Osteoblast (primary cell): ENCODE measurements around the gene DSCAML1. TPM values are rescaled to one million over a fixed set of nuclear protein-coding genes. Genes with fewer than 3 reads are reported as not detected.

Experiments used
- DNase-seq: peaks from one replicate; pipeline ENCODE4 v3.0.0; 2011; ENCODE audit warnings: low spot score, mixed read lengths; ENCODE audit not compliant: insufficient read length; ENCODE audit errors: missing footprints
- H2AFZ ChIP-seq: 2 replicates; pipeline ENCODE4 v1.6.0; 2011; ENCODE audit warnings: mild to moderate bottlenecking, low read length
- H3K27ac ChIP-seq: 2 replicates; pipeline ENCODE4 v1.5.1; 2011; ENCODE audit warnings: mild to moderate bottlenecking, low read depth, low read length, moderate library complexity
- H3K27me3 ChIP-seq: 2 replicates; pipeline ENCODE4 v1.6.0; 2012; ENCODE audit warnings: mild to moderate bottlenecking, control low read depth, inconsistent platforms, low read length, moderate library complexity; ENCODE audit not compliant: insufficient read depth
- H3K36me3 ChIP-seq: 2 replicates; pipeline ENCODE4 v1.5.1; 2011; ENCODE audit warnings: mild to moderate bottlenecking, low read length, control low read depth, moderate library complexity; ENCODE audit not compliant: insufficient read depth
- H3K4me1 ChIP-seq: 2 replicates; pipeline ENCODE4 v1.5.1; 2011; ENCODE audit warnings: mild to moderate bottlenecking, low read length, control low read depth, moderate library complexity; ENCODE audit not compliant: insufficient read depth
- H3K4me2 ChIP-seq: 2 replicates; pipeline ENCODE4 v1.6.0; 2011; ENCODE audit warnings: mild to moderate bottlenecking, low read length; ENCODE audit not compliant: insufficient read depth
- H3K4me3 ChIP-seq: fragments of 200-600 bp; sonication (generic); 3 replicates; pipeline ENCODE4 v1.5.1; 2012; ENCODE audit warnings: mild to moderate bottlenecking, low read length, inconsistent platforms; ENCODE audit not compliant: insufficient read depth
- H3K79me2 ChIP-seq: 2 replicates; pipeline ENCODE4 v1.6.0; 2012; ENCODE audit warnings: mild to moderate bottlenecking, low read length, control low read depth, inconsistent platforms; ENCODE audit not compliant: insufficient read depth
- H3K9me3 ChIP-seq: 2 replicates; pipeline ENCODE4 v1.5.1; 2011; ENCODE audit warnings: low read depth, low read length, control low read depth
- H4K20me1 ChIP-seq: 2 replicates; pipeline ENCODE4 v1.6.0; 2012; ENCODE audit warnings: mild to moderate bottlenecking, low read length, control low read depth; ENCODE audit not compliant: insufficient read depth
- CTCF ChIP-seq: IDR thresholded peaks from 2 replicates; pipeline ENCODE4 v1.5.1; 2011; ENCODE audit warnings: mild to moderate bottlenecking, low read depth, low read length, moderate library complexity; ENCODE audit errors: extremely low read depth
- total RNA-seq: library from RNA; depleted of rRNA; stranded (reverse); fragments of >200 nt; gene quantifications from 2 replicates; pipeline ENCODE4 v1.2.3, GENCODE V29; 2012

The DSCAML1 gene
- total RNA-seq, 1 donor: not detected

GRCh38 chr11:117782101-117782500 lies 14.9 kb downstream of the DSCAML1 start:
- peaks cover 14% of the 10 kb centered on the region for H3K27me3 ChIP-seq
- no peak for TF ChIP-seq CTCF
- no peak overlapping the region for H2AFZ ChIP-seq
- no peaks in the 10 kb centered on the region for H3K79me2 ChIP-seq
- no peak overlapping the region for H3K4me2 ChIP-seq
- H4K20me1 ChIP-seq: no peaks in the 10 kb centered on the region
- no peak overlapping the region for H3K4me3 ChIP-seq
- H3K27ac ChIP-seq: no peak overlapping the region
- no peaks in the 10 kb centered on the region for H3K4me1 ChIP-seq
- no peak for DNase-seq
- H3K9me3 ChIP-seq: no peaks in the 10 kb centered on the region
- H3K36me3 ChIP-seq: no peaks in the 10 kb centered on the region

GRCh38 chr11:117781627-117782026 lies 15.4 kb downstream of the DSCAML1 start:
- Histone ChIP-seq H3K4me1 (no peaks in the 10 kb centered on the region), H3K79me2 (no peaks in the 10 kb centered on the region), H3K27ac (no peak overlapping the region), H2AFZ (no peak overlapping the region), H3K4me3 (no peak overlapping the region), H4K20me1 (no peaks in the 10 kb centered on the region), H3K27me3 (peaks cover 14% of the 10 kb centered on the region), H3K36me3 (no peaks in the 10 kb centered on the region), H3K4me2 (no peak overlapping the region), H3K9me3 (no peaks in the 10 kb centered on the region)
- DNase-seq: no peak
- no peak for TF ChIP-seq CTCF

- DNase-seq: no peak
- no peaks in the 10 kb centered on the region for H3K36me3 ChIP-seq
- H3K4me1 ChIP-seq: no peaks in the 10 kb centered on the region
- H3K27ac ChIP-seq: no peak overlapping the region
- no peaks in the 10 kb centered on the region for H3K9me3 ChIP-seq
- peaks cover 10% of the 10 kb centered on the region for H3K27me3 ChIP-seq
- no peak overlapping the region for H3K4me2 ChIP-seq
- no peak for TF ChIP-seq CTCF
- no peaks in the 10 kb centered on the region for H4K20me1 ChIP-seq
- H2AFZ ChIP-seq: no peak overlapping the region
- H3K79me2 ChIP-seq: no peaks in the 10 kb centered on the region
- no peak overlapping the region for H3K4me3 ChIP-seq
These were observed 16.6 kb downstream of the DSCAML1 start for GRCh38 chr11:117780456-117780855.

- Histone ChIP-seq H3K27me3 (peaks cover 2% of the 10 kb centered on the region), H3K4me1 (no peaks in the 10 kb centered on the region), H3K4me3 (no peak overlapping the region), H3K36me3 (no peaks in the 10 kb centered on the region), H3K27ac (no peak overlapping the region), H3K79me2 (no peaks in the 10 kb centered on the region), H3K9me3 (no peaks in the 10 kb centered on the region), H4K20me1 (no peaks in the 10 kb centered on the region), H2AFZ (no peak overlapping the region), H3K4me2 (no peak overlapping the region)
- DNase-seq: no peak
- TF ChIP-seq CTCF: no peak
These were observed 22.5 kb downstream of the DSCAML1 start for GRCh38 chr11:117774553-117774952.
